AG04450 (cell line): Measurements from ENCODE around the gene MSRB3. TPM values are rescaled to one million over a fixed set of nuclear protein-coding genes. Genes with fewer than 3 reads are reported as not detected.
"Not testable (repeated sequence)": the region's sequence is repeated elsewhere in the genome, so short reads cannot be mapped to it uniquely, and the experiment has no call there.

Experiments
- CTCF ChIA-PET: fragments of 300-600, 350-600 bp; formaldehyde crosslinking; extraction: SDS; loops from one replicate; lab custom pipeline; 2022; ENCODE audit warnings: antibody characterized with exemption, inconsistent platforms; lab: Charles Lee
- POLR2A ChIA-PET: fragments of 350-600 bp; formaldehyde crosslinking; extraction: SDS; loops from one replicate; lab custom pipeline; 2021; ENCODE audit warnings: antibody characterized with exemption, inconsistent platforms; lab: Yijun Ruan, JAX
- DNase-seq: peaks from one replicate; pipeline ENCODE4 v3.0.0-alpha.2; 2011; ENCODE audit warnings: low read depth, low spot score
- H3K27ac ChIP-seq: one replicate; pipeline ENCODE4 v1.5.1; 2012; ENCODE audit warnings: low read depth, low read length, control low read depth
- H3K27me3 ChIP-seq: one replicate; pipeline ENCODE4 v1.6.0; 2012; ENCODE audit warnings: low read length; ENCODE audit not compliant: control insufficient read depth, insufficient read depth
- H3K4me3 ChIP-seq: 2 replicates; pipeline ENCODE4 v1.5.1; 2011; ENCODE audit warnings: mild to moderate bottlenecking, low read depth, low read length, control low read depth
- H3K9me3 ChIP-seq: 2 replicates; pipeline ENCODE4 v1.5.1; 2012; ENCODE audit warnings: low read length; ENCODE audit not compliant: control insufficient read depth, insufficient read depth
- CTCF ChIP-seq: IDR thresholded peaks from 2 replicates; pipeline ENCODE4 v1.5.1; 2011; ENCODE audit warnings: low read depth, low read length, control low read depth, inconsistent platforms
- polyA plus RNA-seq: library from polyadenylated mRNA; depleted of rRNA; stranded (reverse); fragments of >200 nt; gene quantifications from 2 replicates; pipeline ENCODE4 v1.2.3, GENCODE V29; 2011

Gene MSRB3
- polyA plus RNA-seq, 1 experiment = 75.6 TPM

DNA sequence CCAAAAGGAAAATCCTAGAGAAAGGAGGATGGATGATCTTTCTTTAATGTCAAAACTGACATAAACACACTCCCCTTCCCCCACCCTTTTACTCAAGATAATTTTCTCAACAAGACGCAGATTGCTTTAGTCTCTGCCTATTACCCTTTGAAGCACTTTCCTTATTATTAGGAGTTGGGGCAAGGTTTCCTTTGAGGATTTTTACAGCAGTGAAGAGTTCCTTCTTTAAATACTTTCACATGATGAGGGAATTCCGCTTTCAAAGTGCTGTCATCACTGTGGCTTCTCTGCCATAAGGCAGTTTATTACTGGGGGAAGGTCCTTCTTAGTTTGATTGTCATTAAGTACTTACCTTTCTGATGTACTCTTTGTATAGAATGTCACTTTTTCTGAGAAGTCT, 172.1 kb downstream of the MSRB3 start:
- DNase-seq = no peak
- H3K27ac ChIP-seq = no peak overlapping the region
- H3K27me3 ChIP-seq = no peaks in the 10 kb centered on the region
- no peaks in the 10 kb centered on the region for H3K9me3 ChIP-seq
- TF ChIP-seq CTCF = no peak
- CTCF ChIA-PET = no interaction called here
- H3K4me3 ChIP-seq = no peak overlapping the region
- POLR2A ChIA-PET = no interaction called here

DNA sequence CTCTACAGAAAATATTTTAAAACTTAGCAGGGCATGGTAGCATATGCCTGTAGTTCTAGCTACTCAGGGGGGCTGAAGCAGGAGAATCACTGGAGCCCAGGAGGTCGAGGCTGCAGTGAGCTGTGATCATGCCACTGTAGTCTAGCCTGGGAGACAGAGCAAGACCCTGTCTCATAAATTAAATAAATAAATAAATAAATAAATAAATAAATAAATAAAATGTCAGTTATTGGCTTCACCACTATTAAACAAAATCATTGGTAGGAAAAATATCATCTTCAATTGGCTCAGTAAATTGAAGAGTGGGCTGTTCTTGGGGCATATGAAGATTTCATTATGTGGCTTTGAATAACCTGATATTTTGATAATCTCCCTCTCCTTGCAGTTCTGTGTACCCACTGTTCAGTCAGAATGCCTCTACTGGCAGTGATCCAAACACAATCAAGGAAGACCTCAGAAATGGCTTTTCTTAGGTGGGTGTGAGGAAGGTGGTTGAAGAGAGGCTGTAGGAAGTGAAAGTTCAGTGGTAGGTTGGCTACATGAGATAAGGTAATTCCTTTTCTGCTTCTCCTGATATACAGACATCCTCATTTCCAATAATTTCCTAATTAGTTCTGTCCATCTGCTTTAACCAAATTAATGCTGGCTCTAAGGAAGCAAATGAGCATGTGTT, 175.8 kb downstream of the MSRB3 start:
- ChIA-PET POLR2A (no interaction called here), CTCF (no interaction called here)
- no peak for TF ChIP-seq CTCF
- H3K27ac ChIP-seq = no peak overlapping the region
- no peaks in the 10 kb centered on the region for H3K9me3 ChIP-seq
- H3K4me3 ChIP-seq = no peak overlapping the region
- DNase-seq = no peak
- no peaks in the 10 kb centered on the region for H3K27me3 ChIP-seq

DNA sequence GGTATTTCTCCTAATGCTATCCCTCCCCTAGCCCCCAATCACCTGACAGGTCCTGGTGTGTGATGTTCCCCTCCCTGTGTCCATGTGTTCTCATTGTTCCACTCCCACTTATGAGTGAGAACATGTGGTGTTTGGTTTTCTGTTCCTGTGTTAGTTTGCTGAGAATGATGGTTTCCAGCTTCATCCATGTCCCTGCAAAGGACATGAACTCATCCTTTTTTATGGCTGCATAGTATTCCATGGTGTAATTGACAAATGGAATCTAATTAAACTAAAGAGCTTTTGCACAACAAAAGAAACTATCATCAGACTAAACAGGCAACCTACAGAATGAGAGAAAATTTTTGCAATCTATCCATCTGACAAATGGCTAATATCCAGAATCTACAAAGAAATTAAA, 178.9 kb downstream of the MSRB3 start:
- POLR2A ChIA-PET, H3K4me3 ChIP-seq, CTCF ChIA-PET: not testable (repeated sequence)

DNA sequence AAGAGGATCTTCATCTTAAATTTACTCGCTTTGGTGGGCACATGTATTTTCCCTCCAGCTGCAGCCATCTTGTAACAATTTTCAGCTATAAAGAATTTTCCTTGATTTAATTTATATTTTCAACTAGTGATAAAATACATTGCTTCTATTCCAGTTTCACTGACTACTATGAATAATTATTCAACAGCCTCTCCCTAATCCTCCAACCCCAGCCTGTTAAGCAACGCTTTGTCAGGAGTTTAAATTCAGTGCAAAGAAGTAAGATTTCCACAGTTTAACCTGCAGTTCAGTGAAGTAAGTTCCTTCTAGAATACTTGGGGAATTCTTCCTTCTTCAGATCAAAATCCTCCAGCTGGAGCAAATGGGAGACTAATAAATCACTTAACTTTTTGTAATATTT, 180.2 kb downstream of the MSRB3 start:
- no peaks in the 10 kb centered on the region for H3K27me3 ChIP-seq
- DNase-seq = no peak
- no peak overlapping the region for H3K4me3 ChIP-seq
- no peak overlapping the region for H3K27ac ChIP-seq
- POLR2A ChIA-PET = no interaction called here
- TF ChIP-seq CTCF = no peak
- H3K9me3 ChIP-seq = no peaks in the 10 kb centered on the region; the same call in 1 of the 2 replicates
- CTCF ChIA-PET = no interaction called here

More for the DNA sequence above, 178.9 kb downstream of the MSRB3 start:
- not testable (repeated sequence) for H3K27ac ChIP-seq, H3K9me3 ChIP-seq, DNase-seq, H3K27me3 ChIP-seq

DNA sequence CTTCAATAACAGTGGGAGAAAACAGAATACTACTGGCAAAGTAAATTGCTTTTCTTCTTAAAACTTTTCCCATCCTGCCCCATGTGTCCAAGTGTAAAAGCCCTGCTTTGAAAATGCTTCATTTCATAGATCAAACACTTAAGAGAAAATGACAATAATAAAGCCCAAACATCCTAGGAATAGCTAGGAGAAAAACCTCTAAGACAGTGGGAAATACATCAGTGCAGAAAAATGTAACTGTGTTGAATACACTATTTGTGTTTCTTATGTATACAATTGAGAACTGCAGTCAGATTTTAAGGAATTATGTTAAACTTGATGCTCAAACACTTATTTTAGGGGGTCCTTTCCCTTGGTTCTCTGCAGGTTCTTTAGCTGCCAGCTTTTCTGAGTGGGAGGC, 181.1 kb downstream of the MSRB3 start:
- CTCF ChIA-PET = interaction anchor here (0.6 kb wide), 1 partner anchor 1358 kb away, joined by 4 read pairs; no protein-coding TSS in a partner anchor
- no peak for DNase-seq
- POLR2A ChIA-PET = no interaction called here
- Histone ChIP-seq H3K4me3 (no peak overlapping the region), H3K27me3 (no peaks in the 10 kb centered on the region), H3K9me3 (no peaks in the 10 kb centered on the region; the same call in 1 of the 2 replicates), H3K27ac (no peak overlapping the region)
- TF ChIP-seq CTCF = no peak
